HepG2 (cell line): ENCODE data around the gene CAMTA1. TPM values are rescaled to one million over a fixed set of nuclear protein-coding genes. Genes with fewer than 3 reads are reported as not detected.

ENCODE experiments used
- ARID2 ChIP-seq: sonication (generic); formaldehyde crosslinking; IDR thresholded peaks from 2 replicates; pipeline ENCODE4 v1.8.1; 2022; ENCODE audit warnings: mild to moderate bottlenecking, missing genetic modification reagents, borderline replicate concordance
- ARID3A ChIP-seq: IDR thresholded peaks from 2 replicates; pipeline ENCODE4 v1.6.1; 2012; ENCODE audit warnings: low read depth, low read length, improper control_type of control experiment
- ATF1 ChIP-seq: IDR thresholded peaks from 2 replicates; pipeline ENCODE4 v1.6.1; 2016; ENCODE audit warnings: mild to moderate bottlenecking, control low read depth
- BRCA1 ChIP-seq: sonication (generic); formaldehyde crosslinking; IDR thresholded peaks from 2 replicates; pipeline ENCODE4 v1.4.0; 2020; ENCODE audit warnings: missing genetic modification reagents
- BRD4 ChIP-seq: sonication (generic); formaldehyde crosslinking; IDR thresholded peaks from 2 replicates; pipeline ENCODE4 v1.4.0; 2020; ENCODE audit warnings: missing genetic modification reagents
- DPF2 ChIP-seq: sonication (generic); formaldehyde crosslinking; IDR thresholded peaks from 2 replicates; pipeline ENCODE4 v1.4.0; 2020; ENCODE audit warnings: mild to moderate bottlenecking, low read depth, missing genetic modification reagents, borderline replicate concordance
- EEA1 ChIP-seq: sonication (generic); formaldehyde crosslinking; IDR thresholded peaks from 2 replicates; pipeline ENCODE4 v1.5.1; 2020; ENCODE audit warnings: mild to moderate bottlenecking, missing genetic modification reagents, borderline replicate concordance
- HNF4A ChIP-seq: sonication (generic); formaldehyde crosslinking; IDR thresholded peaks from 2 replicates; pipeline ENCODE4 v1.4.0; 2020; ENCODE audit warnings: missing genetic modification reagents
- JDP2 ChIP-seq: sonication (generic); formaldehyde crosslinking; IDR thresholded peaks from 2 replicates; pipeline ENCODE4 v1.8.1; 2022; ENCODE audit warnings: missing genetic modification reagents, borderline replicate concordance
- MEIS1 ChIP-seq: sonication (generic); formaldehyde crosslinking; IDR thresholded peaks from 2 replicates; pipeline ENCODE4 v1.9.0; 2021; ENCODE audit warnings: mild to moderate bottlenecking, missing genetic modification reagents, moderate library complexity, borderline replicate concordance
- PHB2 ChIP-seq: fragments of 450-650 bp; IDR thresholded peaks from 2 replicates; pipeline ENCODE4 v1.6.1; 2018; ENCODE audit not compliant: partially characterized antibody
- RORA ChIP-seq: sonication (generic); formaldehyde crosslinking; IDR thresholded peaks from 2 replicates; pipeline ENCODE4 v1.5.0; 2020; ENCODE audit warnings: mild to moderate bottlenecking, missing genetic modification reagents, moderate library complexity
- SOX13 ChIP-seq, 3 experiments: fragments of 450-650 bp in 1 of 3; sonication (generic) in 1 of 3; formaldehyde crosslinking in 1 of 3; IDR thresholded peaks in 2 of 3; conservative IDR thresholded peaks in 1 of 3; 2 replicates each; pipeline versions ENCODE4 v1.5.0 to v1.6.1; 2016 to 2020; ENCODE audit warnings: antibody characterized with exemption in 1 of 3, mild to moderate bottlenecking in 1 of 3, missing compliant biosample characterization in 1 of 3, missing genetic modification reagents in 1 of 3, moderate library complexity in 1 of 3
- SPEN ChIP-seq: sonication (generic); formaldehyde crosslinking; IDR thresholded peaks from 2 replicates; pipeline ENCODE4 v1.5.1; 2020; ENCODE audit warnings: low read depth, mild to moderate bottlenecking, missing genetic modification reagents
- THAP9 ChIP-seq: sonication (generic); formaldehyde crosslinking; IDR thresholded peaks from 2 replicates; pipeline ENCODE4; 2020; ENCODE audit warnings: missing genetic modification reagents, mild to moderate bottlenecking, borderline replicate concordance
- XRCC5 ChIP-seq: fragments of 200-400 bp; formaldehyde crosslinking; optimal IDR thresholded peaks from 2 replicates; pipeline ENCODE3; 2017; ENCODE audit warnings: mild to moderate bottlenecking, low read length
- ZBTB46 ChIP-seq: sonication (generic); formaldehyde crosslinking; IDR thresholded peaks from 2 replicates; pipeline ENCODE4 v1.4.0; 2020; ENCODE audit warnings: mild to moderate bottlenecking, missing genetic modification reagents, borderline replicate concordance
- ZNF160 ChIP-seq: sonication (generic); formaldehyde crosslinking; IDR thresholded peaks from 2 replicates; pipeline ENCODE4 v1.8.0; 2022; ENCODE audit warnings: mild to moderate bottlenecking, inconsistent platforms, missing genetic modification reagents
- ZNF224 ChIP-seq: sonication (generic); formaldehyde crosslinking; IDR thresholded peaks from 2 replicates; pipeline ENCODE4 v1.5.0; 2020; ENCODE audit warnings: mild to moderate bottlenecking, missing genetic modification reagents
- ZNF24 ChIP-seq: fragments of 450-650 bp; IDR thresholded peaks from 2 replicates; pipeline ENCODE4 v1.6.1; 2017; ENCODE audit warnings: antibody characterized with exemption, mild to moderate bottlenecking
- ZNF335 ChIP-seq: sonication (generic); formaldehyde crosslinking; IDR thresholded peaks from 2 replicates; pipeline ENCODE4 v1.4.0; 2020; ENCODE audit warnings: missing genetic modification reagents
- ZNF33B ChIP-seq: sonication (generic); formaldehyde crosslinking; IDR thresholded peaks from 2 replicates; pipeline ENCODE4 v1.5.1; 2020; ENCODE audit warnings: mild to moderate bottlenecking, missing genetic modification reagents
- ZNF367 ChIP-seq: sonication (generic); formaldehyde crosslinking; IDR thresholded peaks from 2 replicates; pipeline ENCODE4 v1.4.0; 2020; ENCODE audit warnings: missing genetic modification reagents, borderline replicate concordance
- ZNF383 ChIP-seq: sonication (generic); formaldehyde crosslinking; IDR thresholded peaks from 2 replicates; pipeline ENCODE4 v1.4.0; 2020; ENCODE audit warnings: missing genetic modification reagents, mild to moderate bottlenecking, borderline replicate concordance
- ZNF777 ChIP-seq: sonication (generic); formaldehyde crosslinking; IDR thresholded peaks from 2 replicates; pipeline ENCODE4 v1.4.0; 2020; ENCODE audit warnings: missing genetic modification reagents
- ZNF841 ChIP-seq: sonication (generic); formaldehyde crosslinking; IDR thresholded peaks from 2 replicates; pipeline ENCODE4 v1.8.1; 2023; ENCODE audit warnings: missing genetic modification reagents, borderline replicate concordance
- polyA plus RNA-seq, 8 experiments: library from polyadenylated mRNA; depleted of rRNA in 3 of 8; stranded (reverse) in 7 of 8; unstranded in 1 of 8; fragments of >200 nt; fragmentation: Illumina TruSeq in 4 of 8; extraction: Trizol in 4 of 8; gene quantifications; 2 replicates each; pipeline versions ENCODE4 v1.2.1 to v1.2.3, GENCODE V29; 2011 to 2016; ENCODE audit warnings: low read depth in 4 of 8, missing spikeins in 1 of 8, mixed read lengths in 1 of 8; ENCODE audit not compliant: insufficient read depth in 1 of 8
- total RNA-seq, 5 experiments: library from RNA; depleted of rRNA; stranded (reverse); fragments of >200 nt; fragmentation: Illumina TruSeq; extraction: Trizol; gene quantifications; 2 replicates each; pipeline ENCODE4 v1.2.3, GENCODE V29; 2016; ENCODE audit warnings: low read depth in 1 of 5

The CAMTA1 gene
- total and polyA plus RNA-seq, 2 of the 13 experiments (the other 11 are each of a cell fraction or from before 2014, with no cell fraction given): 25.0 to 36.4 TPM

DNA sequence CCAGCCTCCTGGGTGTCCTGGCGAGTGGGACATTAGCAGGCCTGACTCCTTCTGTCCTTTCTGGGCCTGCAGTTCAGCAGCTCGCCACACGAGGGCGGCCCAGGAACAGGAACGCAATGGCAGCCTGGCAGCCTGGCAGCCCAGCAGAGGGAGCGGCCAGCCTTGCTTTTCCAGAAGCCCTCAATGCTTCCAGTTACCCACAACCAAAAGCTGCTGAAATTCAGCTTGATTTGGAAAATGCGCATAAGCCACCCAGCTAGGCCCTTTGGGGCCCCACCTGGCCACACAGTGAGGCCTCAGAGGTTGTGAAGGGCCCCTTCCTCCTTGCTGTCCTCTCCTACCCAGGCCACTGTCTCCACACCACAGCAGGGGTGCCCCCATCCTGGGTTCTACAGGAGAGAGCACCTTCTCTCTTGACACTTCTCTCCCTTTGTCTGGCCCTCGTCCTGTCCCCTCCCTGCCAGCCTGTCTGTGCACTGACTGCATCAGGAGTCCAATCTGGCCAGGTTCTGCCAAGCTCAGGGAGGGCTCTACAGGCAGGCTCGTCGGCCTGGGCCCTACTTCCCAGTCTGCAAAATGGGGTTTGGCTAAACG lies 882.5 kb downstream of the CAMTA1 start (continued):
- TF ChIP-seq PHB2 (no peak), ARID2 (CRISPR knock-in tag) (no peak), ZNF367 (CRISPR knock-in tag) (no peak), ZNF777 (CRISPR knock-in tag) (no peak), RORA (CRISPR knock-in tag) (no peak), DPF2 (CRISPR knock-in tag) (no peak), ZNF160 (CRISPR knock-in tag) (no peak), ZNF33B (CRISPR knock-in tag) (no peak), THAP9 (no peak), ARID3A (no peak; the same call in 1 of the 2 replicates), XRCC5 (peak; percentile 69), MEIS1 (CRISPR knock-in tag) (no peak), BRD4 (CRISPR knock-in tag) (no peak), EEA1 (CRISPR knock-in tag) (no peak), SOX13 (IDR thresholded peaks at IDR 0.05) (no peak), SOX13 (CRISPR knock-in tag; conservative IDR thresholded peaks at IDR 0.05 in 1 of 2, IDR thresholded peaks at IDR 0.05 in 1 of 2) (no peak), ATF1 (CRISPR knock-in tag) (no peak), ZNF224 (CRISPR knock-in tag) (no peak), ZNF24 (no peak), ZBTB46 (CRISPR knock-in tag) (no peak), JDP2 (CRISPR knock-in tag) (no peak), ZNF841 (CRISPR knock-in tag) (no peak), SPEN (CRISPR knock-in tag) (peak; percentile 57; the same call in 1 of the 2 replicates), ZNF383 (peak; percentile 72; the same call in 1 of the 2 replicates), HNF4A (no peak), BRCA1 (no peak), ZNF335 (CRISPR knock-in tag) (no peak)
